ENCODE results near the gene GNAS-AS1. TPM values are rescaled to one million over a fixed set of nuclear protein-coding genes. Genes with fewer than 3 reads are reported as not detected.

GNAS-AS1 gene
- under 1 TPM in 2 of 4 donors, not detected in 2; 0.42 to 0.59 TPM for total RNA-seq

- WGBS, 2 donors = 48 to 60% methylated on average over 23 to 25 of the region's 25 CpGs
- TF ChIP-seq CTCF (IDR thresholded peaks at IDR 0.05) = no peak
- TF ChIP-seq EP300 (IDR thresholded peaks at IDR 0.05) = no peak
- TF ChIP-seq POLR2A (IDR thresholded peaks at IDR 0.05) = no peak
- DNase-seq (ENCODE audit: low spot score in 2 of 2) = peak; percentile 43 to 64
These were observed at the start of gene GNAS-AS1 for GRCh38 chr20:58850693-58851174. Gene GNAS-AS1 (minus strand): TSS chr20:58850902.

GRCh38 chr20:58900397-58900796, 49.7 kb upstream of the GNAS-AS1 start:
- 68 to 75% methylated on average over 7 of the region's 7 CpGs for WGBS, 2 donors
- no peak for DNase-seq (ENCODE audit: low spot score in 2 of 2)
- Histone ChIP-seq H3K27ac (no peak overlapping the region), H3K4me3 (no peak overlapping the region), H3K27me3 (no peaks in the 10 kb centered on the region), H3K9me3 (no peaks in the 10 kb centered on the region), H3K4me1 (peaks cover 0 to 99% (median 27%) of the 10 kb centered on the region in 4 donors), H3K36me3 (peaks cover 0 to 30% (median 10%) of the 10 kb centered on the region in 3 donors)
- TF ChIP-seq CTCF (IDR thresholded peaks at IDR 0.05) (no peak), EP300 (IDR thresholded peaks at IDR 0.05) (no peak), POLR2A (IDR thresholded peaks at IDR 0.05) (no peak)

More at GRCh38 chr20:58850693-58851174, at the start of gene GNAS-AS1:
- Histone ChIP-seq H3K27me3 (peaks cover 0 to 64% of the 10 kb centered on the region in 2 donors), H3K4me1 (peaks cover 0 to 36% (median 3%) of the 10 kb centered on the region in 4 donors), H3K9me3 (no peaks in the 10 kb centered on the region), H3K27ac (no peak within 1 kb of the TSS), H3K36me3 (no peaks in the 10 kb centered on the region), H3K4me3 (peak within 1 kb of the TSS; percentile 35 to 55 (median 48))

- H3K4me1 ChIP-seq = peaks cover 0 to 100% (median 36%) of the 10 kb centered on the region in 4 donors
- WGBS, 2 donors = 85 to 89% methylated on average over 10 of the region's 10 CpGs
- no peak for DNase-seq (ENCODE audit: low spot score in 2 of 2)
- no peak overlapping the region for H3K27ac ChIP-seq
- no peaks in the 10 kb centered on the region for H3K9me3 ChIP-seq
- no peak for TF ChIP-seq POLR2A (IDR thresholded peaks at IDR 0.05)
- TF ChIP-seq CTCF (IDR thresholded peaks at IDR 0.05) = no peak
- TF ChIP-seq EP300 (IDR thresholded peaks at IDR 0.05) = no peak
- H3K27me3 ChIP-seq = no peaks in the 10 kb centered on the region
- no peak overlapping the region for H3K4me3 ChIP-seq
- H3K36me3 ChIP-seq = peaks cover 0 to 22% (median 10%) of the 10 kb centered on the region in 3 donors
These were observed 48.8 kb upstream of the GNAS-AS1 start for GRCh38 chr20:58899512-58899911.

GRCh38 chr20:58898629-58899408, 48.1 kb upstream of the GNAS-AS1 start:
- no peaks in the 10 kb centered on the region for H3K9me3 ChIP-seq
- no peak overlapping the region for H3K27ac ChIP-seq
- H3K4me1 ChIP-seq = peaks cover 0 to 100% (median 43%) of the 10 kb centered on the region in 4 donors
- WGBS, 2 donors = 69 to 70% methylated on average over 15 of the region's 15 CpGs
- DNase-seq (ENCODE audit: low spot score in 2 of 2) = no peak
- TF ChIP-seq EP300 (IDR thresholded peaks at IDR 0.05) (no peak), POLR2A (IDR thresholded peaks at IDR 0.05) (no peak), CTCF (IDR thresholded peaks at IDR 0.05) (no peak)
- no peak overlapping the region for H3K4me3 ChIP-seq
- H3K36me3 ChIP-seq = peaks cover 0 to 15% (median 6%) of the 10 kb centered on the region in 3 donors
- H3K27me3 ChIP-seq = no peaks in the 10 kb centered on the region

- no peak overlapping the region for H3K4me3 ChIP-seq
- H3K4me1 ChIP-seq = peaks cover 0 to 97% (median 52%) of the 10 kb centered on the region in 4 donors
- H3K9me3 ChIP-seq = no peaks in the 10 kb centered on the region
- H3K36me3 ChIP-seq = peaks cover 0 to 10% (median 0%) of the 10 kb centered on the region in 3 donors
- DNase-seq (ENCODE audit: low spot score in 2 of 2) = no peak
- H3K27me3 ChIP-seq = no peaks in the 10 kb centered on the region
- WGBS, 2 donors = 43 to 48% methylated on average over 4 of the region's 4 CpGs
- H3K27ac ChIP-seq = peak overlapping the region in 1 of 4 donors; percentile 36
- TF ChIP-seq EP300 (IDR thresholded peaks at IDR 0.05) = no peak
- no peak for TF ChIP-seq CTCF (IDR thresholded peaks at IDR 0.05)
- no peak for TF ChIP-seq POLR2A (IDR thresholded peaks at IDR 0.05)
These were observed 46.8 kb upstream of the GNAS-AS1 start for GRCh38 chr20:58897488-58897887.
